Smooth muscle cell (in vitro differentiated cells): ENCODE measurements around the gene ASB13. TPM values are rescaled to one million over a fixed set of nuclear protein-coding genes. Genes with fewer than 3 reads are reported as not detected.

Experiments
- DNase-seq: peaks from one replicate; lab custom pipeline; 2025; ENCODE audit not compliant: unreplicated experiment; lab: John Stamatoyannopoulos, UW
- H2AFZ ChIP-seq: fragments of 200-600 bp; sonication (generic); 2 replicates; pipeline ENCODE4 v1.6.0; 2016; ENCODE audit warnings: antibody characterized with exemption, low read depth, mild to moderate bottlenecking
- H3F3A ChIP-seq: fragments of 200-600 bp; sonication (generic); 2 replicates; pipeline ENCODE4 v1.6.0; 2017; ENCODE audit warnings: antibody characterized with exemption, low read depth
- H3K27ac ChIP-seq: fragments of 200-600 bp; sonication (generic); 2 replicates; pipeline ENCODE4 v1.5.1; 2016; ENCODE audit warnings: low read depth, mild to moderate bottlenecking
- H3K27me3 ChIP-seq: fragments of 200-600 bp; sonication (generic); 2 replicates; pipeline ENCODE4 v1.6.1; 2016; ENCODE audit warnings: low read depth, mild to moderate bottlenecking
- H3K36me3 ChIP-seq: fragments of 200-600 bp; sonication (generic); 2 replicates; pipeline ENCODE4 v1.5.1; 2016; ENCODE audit warnings: low read depth
- H3K4me1 ChIP-seq: fragments of 200-600 bp; sonication (generic); 2 replicates; pipeline ENCODE4 v1.5.1; 2016; ENCODE audit warnings: low read depth
- H3K4me2 ChIP-seq: fragments of 200-600 bp; sonication (generic); 2 replicates; pipeline ENCODE4 v1.6.0; 2016; ENCODE audit warnings: mild to moderate bottlenecking
- H3K4me3 ChIP-seq: fragments of 200-600 bp; sonication (generic); 2 replicates; pipeline ENCODE4 v1.5.1; 2016; ENCODE audit warnings: mild to moderate bottlenecking
- H3K79me2 ChIP-seq: fragments of 200-600 bp; sonication (generic); 2 replicates; pipeline ENCODE4 v1.6.0; 2016; ENCODE audit warnings: low read depth, mild to moderate bottlenecking
- H3K9ac ChIP-seq: fragments of 200-600 bp; sonication (generic); 2 replicates; pipeline ENCODE4 v1.6.0; 2016; ENCODE audit warnings: low read depth
- H3K9me3 ChIP-seq: fragments of 200-600 bp; sonication (generic); replicated peaks from 2 replicates; pipeline ENCODE4 v1.5.1; 2016; ENCODE audit warnings: low read depth
- H4K20me1 ChIP-seq: fragments of 200-600 bp; sonication (generic); 2 replicates; pipeline ENCODE4 v1.6.0; 2016; ENCODE audit warnings: low read depth
- CTCF ChIP-seq: fragments of 200-600 bp; sonication (generic); IDR thresholded peaks from 2 replicates; pipeline ENCODE4 v1.5.1; 2017; ENCODE audit warnings: borderline replicate concordance, mild to moderate bottlenecking, antibody characterized with exemption; ENCODE audit not compliant: insufficient read depth, poor library complexity, severe bottlenecking
- WGBS: methylation state at CpG from one replicate; pipeline ENCODE4 v1.1.7; 2016; ENCODE audit warnings: low lambda C conversion rate; 5-methylcytosine and 5-hydroxymethylcytosine counted together
- polyA plus RNA-seq: library from polyadenylated mRNA; unstranded; fragments of >200 nt; fragmentation: Nextera tagmentation; extraction: Ambion mirVana; gene quantifications from 2 replicates; pipeline ENCODE4 v1.2.1, GENCODE V29; 2016
- total RNA-seq: library from RNA; depleted of rRNA; stranded (reverse); fragments of >200 nt; gene quantifications from 2 replicates; pipeline ENCODE4 v1.2.3, GENCODE V29; 2014

Gene ASB13
- total and polyA plus RNA-seq, 2 experiments from 2014 or later, result 12.6 to 34.7 TPM

DNA sequence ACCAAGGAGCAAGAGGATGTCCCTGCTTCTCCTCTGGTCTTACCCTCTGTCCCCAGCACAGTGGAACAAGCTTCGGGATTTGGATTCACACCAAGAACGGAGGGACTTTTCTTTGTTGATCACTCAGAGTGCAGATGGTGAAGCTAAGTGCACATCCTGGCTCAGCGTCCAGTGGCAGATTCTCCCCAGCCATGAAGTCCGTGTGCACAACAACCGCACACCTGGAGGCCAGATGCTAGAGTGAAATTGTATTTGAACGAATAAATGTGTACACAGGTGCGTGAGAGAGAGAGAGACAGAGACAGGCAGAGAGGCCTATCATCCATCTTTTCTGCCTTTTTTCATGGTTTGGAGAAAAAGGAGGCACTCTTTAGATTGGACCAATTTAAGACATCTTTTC, 31.5 kb downstream of the ASB13 start:
- H3F3A ChIP-seq, result peaks cover 5% of the 10 kb centered on the region
- no peaks in the 10 kb centered on the region for H3K27me3 ChIP-seq
- 99% methylated on average over 7 of the region's 7 CpGs for WGBS
- no peak overlapping the region for H3K9ac ChIP-seq
- peak overlapping the region; percentile 60 for H3K4me2 ChIP-seq
- no peaks in the 10 kb centered on the region for H4K20me1 ChIP-seq
- TF ChIP-seq CTCF, result no peak
- peaks cover 3% of the 10 kb centered on the region for H3K4me1 ChIP-seq
- no peak overlapping the region for H3K4me3 ChIP-seq
- H3K9me3 ChIP-seq, result no peaks in the 10 kb centered on the region
- H3K27ac ChIP-seq, result peak overlapping the region; percentile 81
- no peak overlapping the region for H2AFZ ChIP-seq
- no peak for DNase-seq
- no peaks in the 10 kb centered on the region for H3K79me2 ChIP-seq
- no peaks in the 10 kb centered on the region for H3K36me3 ChIP-seq

GRCh38 chr10:5633166-5633749, 33.1 kb downstream of the ASB13 start:
- no peak overlapping the region for H3K4me3 ChIP-seq
- no peaks in the 10 kb centered on the region for H3K79me2 ChIP-seq
- H4K20me1 ChIP-seq, result no peaks in the 10 kb centered on the region
- peaks cover 7% of the 10 kb centered on the region for H3F3A ChIP-seq
- peak overlapping the region; percentile 60 for H3K4me2 ChIP-seq
- H3K36me3 ChIP-seq, result no peaks in the 10 kb centered on the region
- H3K27ac ChIP-seq, result peak overlapping the region; percentile 81
- no peak for DNase-seq
- no peaks in the 10 kb centered on the region for H3K9me3 ChIP-seq
- H3K9ac ChIP-seq, result no peak overlapping the region
- H2AFZ ChIP-seq, result no peak overlapping the region
- TF ChIP-seq CTCF, result no peak
- H3K27me3 ChIP-seq, result no peaks in the 10 kb centered on the region
- H3K4me1 ChIP-seq, result peaks cover 3% of the 10 kb centered on the region
- 33% methylated on average over 6 of the region's 6 CpGs for WGBS

DNA sequence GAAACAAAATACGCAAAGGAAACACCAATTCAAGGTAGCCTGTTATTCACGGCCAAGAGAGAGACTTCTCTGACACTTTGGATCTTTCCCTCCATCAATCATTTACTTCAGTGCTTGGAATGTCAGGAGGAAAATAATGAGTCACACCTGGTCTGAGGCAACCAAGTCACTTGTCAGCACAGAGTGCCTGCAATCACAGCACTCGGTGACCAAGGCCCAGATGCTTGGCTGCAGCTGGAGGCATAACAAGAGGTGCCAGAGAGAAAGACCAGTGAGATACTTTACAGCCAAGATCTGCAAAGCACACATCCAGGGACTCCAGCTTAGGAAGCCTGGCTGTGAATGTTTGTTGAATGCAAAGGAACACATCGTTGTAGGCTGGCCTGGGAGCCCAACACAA, 33.9 kb downstream of the ASB13 start:
- no peak for TF ChIP-seq CTCF
- Histone ChIP-seq H2AFZ (no peak overlapping the region), H3F3A (peaks cover 7% of the 10 kb centered on the region), H3K4me1 (peaks cover 3% of the 10 kb centered on the region), H3K9me3 (no peaks in the 10 kb centered on the region), H3K27me3 (no peaks in the 10 kb centered on the region), H3K4me3 (no peak overlapping the region), H3K9ac (no peak overlapping the region), H3K36me3 (no peaks in the 10 kb centered on the region), H4K20me1 (no peaks in the 10 kb centered on the region), H3K27ac (peak overlapping the region; percentile 81), H3K4me2 (peak overlapping the region; percentile 60), H3K79me2 (no peaks in the 10 kb centered on the region)
- DNase-seq, result no peak
- 43% methylated on average over 4 of the region's 4 CpGs for WGBS

GRCh38 chr10:5631936-5632335, 34.5 kb downstream of the ASB13 start:
- no peaks in the 10 kb centered on the region for H4K20me1 ChIP-seq
- no peak for TF ChIP-seq CTCF
- H3K27me3 ChIP-seq, result no peaks in the 10 kb centered on the region
- no peaks in the 10 kb centered on the region for H3K9me3 ChIP-seq
- peaks cover 7% of the 10 kb centered on the region for H3F3A ChIP-seq
- no peak overlapping the region for H2AFZ ChIP-seq
- no peaks in the 10 kb centered on the region for H3K36me3 ChIP-seq
- peaks cover 3% of the 10 kb centered on the region for H3K4me1 ChIP-seq
- H3K4me2 ChIP-seq, result peak overlapping the region; percentile 60
- no peak overlapping the region for H3K9ac ChIP-seq
- H3K4me3 ChIP-seq, result no peak overlapping the region
- DNase-seq, result no peak
- no peaks in the 10 kb centered on the region for H3K79me2 ChIP-seq
- peak overlapping the region; percentile 81 for H3K27ac ChIP-seq
- 63% methylated on average over 10 of the region's 10 CpGs for WGBS
